CD4-positive, alpha-beta T cell treated with Interleukin-10 for 1 hour (primary cell): ENCODE results near the gene NUFIP1.
"Not testable (repeated sequence)": the region's sequence is repeated elsewhere in the genome, so short reads cannot be mapped to it uniquely, and the experiment has no call there.

ENCODE experiments used
- DNase-seq: peaks from one replicate; pipeline ENCODE4 v3.0.0-alpha.2; 2020

Gene NUFIP1

GRCh38 chr13:44919104-44919804 is 70.0 kb downstream of the NUFIP1 start:
- no peak for DNase-seq

- peak; percentile 88 for DNase-seq
Measured at GRCh38 chr13:44918326-44919103, 70.8 kb downstream of the NUFIP1 start.

GRCh38 chr13:44917589-44918325 is 71.5 kb downstream of the NUFIP1 start:
- peak; percentile 98 for DNase-seq

GRCh38 chr13:44912278-44913016 is 76.8 kb downstream of the NUFIP1 start:
- DNase-seq, result no peak

GRCh38 chr13:44908712-44909111 is 80.6 kb downstream of the NUFIP1 start:
- peak; percentile 3 for DNase-seq

GRCh38 chr13:44908266-44908665 is 81.0 kb downstream of the NUFIP1 start:
- no peak for DNase-seq

GRCh38 chr13:44906713-44907112 is 82.6 kb downstream of the NUFIP1 start:
- DNase-seq, result no peak

GRCh38 chr13:44906230-44906629 is 83.0 kb downstream of the NUFIP1 start:
- DNase-seq, result no peak

- DNase-seq, result no peak
Measured at GRCh38 chr13:44905556-44905955, 83.7 kb downstream of the NUFIP1 start.

GRCh38 chr13:44904967-44905366 is 84.3 kb downstream of the NUFIP1 start:
- DNase-seq, result no peak

GRCh38 chr13:44903574-44903985 is 85.7 kb downstream of the NUFIP1 start:
- no peak for DNase-seq

GRCh38 chr13:44902738-44903137 is 86.5 kb downstream of the NUFIP1 start:
- no peak for DNase-seq

- no peak for DNase-seq
Measured at GRCh38 chr13:44899967-44900366, 89.3 kb downstream of the NUFIP1 start.

- not testable (repeated sequence) for DNase-seq
Measured at GRCh38 chr13:44898308-44898707, 91.0 kb downstream of the NUFIP1 start.

- no peak for DNase-seq
Measured at GRCh38 chr13:44895953-44896335, 93.3 kb downstream of the NUFIP1 start.

- DNase-seq, result no peak
Measured at GRCh38 chr13:44895264-44895952, 93.9 kb downstream of the NUFIP1 start.

GRCh38 chr13:44894001-44894770 is 95.1 kb downstream of the NUFIP1 start:
- no peak for DNase-seq
